GM10266 (cell line): Measurements from ENCODE around the gene MAGI3.

ENCODE experiments used
- DNase-seq: peaks from one replicate; pipeline ENCODE4 v3.0.0; 2012; ENCODE audit errors: extremely low spot score
- CTCF ChIP-seq: IDR thresholded peaks from 2 replicates; pipeline ENCODE4 v1.5.1; 2012; ENCODE audit warnings: mild to moderate bottlenecking, low read depth; ENCODE audit not compliant: control insufficient read depth, insufficient read depth; ENCODE audit errors: missing control alignments

MAGI3 gene

GRCh38 chr1:113530021-113530420 is 139.7 kb downstream of the MAGI3 start:
- DNase-seq: no peak
- TF ChIP-seq CTCF: no peak

- DNase-seq: no peak
- TF ChIP-seq CTCF: no peak
Measured at GRCh38 chr1:113531321-113531720, 141.0 kb downstream of the MAGI3 start.

GRCh38 chr1:113533061-113533460 is 142.7 kb downstream of the MAGI3 start:
- TF ChIP-seq CTCF: no peak

GRCh38 chr1:113534130-113534817 is 144.0 kb downstream of the MAGI3 start:
- TF ChIP-seq CTCF: no peak
- no peak for DNase-seq

More at GRCh38 chr1:113533061-113533460, 142.7 kb downstream of the MAGI3 start:
- no peak for DNase-seq

GRCh38 chr1:113534875-113535274 is 144.6 kb downstream of the MAGI3 start:
- DNase-seq: no peak
- no peak for TF ChIP-seq CTCF

- no peak for DNase-seq
- TF ChIP-seq CTCF: no peak
Measured at GRCh38 chr1:113536182-113536780, 146.0 kb downstream of the MAGI3 start.

- no peak for DNase-seq
- TF ChIP-seq CTCF: no peak
Measured at GRCh38 chr1:113538225-113538624, 147.9 kb downstream of the MAGI3 start.
